ENCODE data around the gene SYT1.

DNA sequence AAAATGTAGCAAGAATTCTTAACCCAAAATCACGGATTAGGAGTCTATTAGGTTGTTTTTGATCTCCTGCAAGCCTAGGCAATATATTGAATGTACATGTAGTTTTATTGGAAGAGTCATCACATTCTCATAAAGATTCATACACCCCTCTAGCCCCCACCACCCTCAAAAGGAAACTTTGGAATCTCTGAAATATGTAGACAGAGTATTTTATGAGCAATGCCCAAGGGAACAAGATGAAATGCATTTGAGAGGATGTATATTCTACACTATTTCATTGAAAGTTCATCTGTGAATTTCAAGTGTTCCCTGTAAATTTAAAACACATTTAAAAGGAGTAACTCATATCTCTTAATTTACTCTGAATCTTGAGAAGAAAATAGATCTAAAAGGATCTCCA is 103.7 kb downstream of the SYT1 start:
- TF ChIP-seq, protein P1, sequence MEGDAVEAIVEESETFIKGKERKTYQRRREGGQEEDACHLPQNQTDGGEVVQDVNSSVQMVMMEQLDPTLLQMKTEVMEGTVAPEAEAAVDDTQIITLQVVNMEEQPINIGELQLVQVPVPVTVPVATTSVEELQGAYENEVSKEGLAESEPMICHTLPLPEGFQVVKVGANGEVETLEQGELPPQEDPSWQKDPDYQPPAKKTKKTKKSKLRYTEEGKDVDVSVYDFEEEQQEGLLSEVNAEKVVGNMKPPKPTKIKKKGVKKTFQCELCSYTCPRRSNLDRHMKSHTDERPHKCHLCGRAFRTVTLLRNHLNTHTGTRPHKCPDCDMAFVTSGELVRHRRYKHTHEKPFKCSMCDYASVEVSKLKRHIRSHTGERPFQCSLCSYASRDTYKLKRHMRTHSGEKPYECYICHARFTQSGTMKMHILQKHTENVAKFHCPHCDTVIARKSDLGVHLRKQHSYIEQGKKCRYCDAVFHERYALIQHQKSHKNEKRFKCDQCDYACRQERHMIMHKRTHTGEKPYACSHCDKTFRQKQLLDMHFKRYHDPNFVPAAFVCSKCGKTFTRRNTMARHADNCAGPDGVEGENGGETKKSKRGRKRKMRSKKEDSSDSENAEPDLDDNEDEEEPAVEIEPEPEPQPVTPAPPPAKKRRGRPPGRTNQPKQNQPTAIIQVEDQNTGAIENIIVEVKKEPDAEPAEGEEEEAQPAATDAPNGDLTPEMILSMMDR (conservative IDR thresholded peaks at IDR 0.05; ENCODE audit: low read length), result no peak
- no peak for TF ChIP-seq EZH2phosphoT487 (IDR thresholded peaks at IDR 0.05; ENCODE audit: borderline replicate concordance, low read depth, low read length)

Measured in OCI-LY7 (cell line).